Body of pancreas (tissue), 4 donors: ENCODE measurements around the gene CYP11A1. TPM values are rescaled to one million over a fixed set of nuclear protein-coding genes. Genes with fewer than 3 reads are reported as not detected.

ENCODE experiments used
- ATAC-seq: fragments of 150-250 bp; one replicate; pipeline ENCODE4 v1.9.1; 2016
- DNase-seq, 4 donors: peaks; one replicate each; pipeline ENCODE4 v3.0.0-alpha.2; 2019
- H3K27ac ChIP-seq, 4 donors: fragments of 200-600 bp; sonication (generic); 1 replicate in 3 of 4; 2 replicates in 1 of 4; pipeline versions ENCODE4 v1.5.1 to v1.6.1; 2016 to 2019; ENCODE audit warnings: mild to moderate bottlenecking in 1 of 4, mixed read lengths in 1 of 4, moderate library complexity in 1 of 4
- H3K27me3 ChIP-seq, 2 donors: fragments of 200-600 bp; sonication (generic); one replicate each; pipeline ENCODE4 v1.6.0; 2016; ENCODE audit warnings: mild to moderate bottlenecking in 1 of 2
- H3K36me3 ChIP-seq, 2 donors: fragments of 200-600 bp; sonication (generic); replicated peaks in 1 of 2; 2 replicates each; pipeline ENCODE4 v1.5.1; 2016; ENCODE audit warnings: low read depth in 2 of 2; ENCODE audit not compliant: insufficient read depth in 1 of 2
- H3K4me1 ChIP-seq: fragments of 200-600 bp; sonication (generic); one replicate; pipeline ENCODE4 v1.6.0; 2016
- H3K4me3 ChIP-seq, 2 donors: fragments of 200-600 bp; sonication (generic); 1 replicate in 1 of 2; 2 replicates in 1 of 2; pipeline ENCODE4 v1.5.1; 2016 to 2019
- H3K9me3 ChIP-seq, 3 donors: fragments of 200-600 bp; sonication (generic); 1 replicate in 2 of 3; 2 replicates in 1 of 3; pipeline ENCODE4 v1.5.1; 2016
- POLR2A ChIP-seq, 3 donors: fragments of 450-650 bp; IDR thresholded peaks; one replicate each; pipeline ENCODE4 v1.6.1; 2016; ENCODE audit warnings: antibody characterized with exemption in 3 of 3, mild to moderate bottlenecking in 2 of 3
- WGBS, 2 donors: methylation state at CpG; one replicate each; pipeline ENCODE4 v1.1.5; 2017; 5-methylcytosine and 5-hydroxymethylcytosine counted together
- intact Hi-C: fragments of 100-400 bp; cut with DNase I; formaldehyde crosslinking; loops from one replicate; pipeline ENCODE4 v1.15.1; 2023
- total RNA-seq, 2 donors: library from RNA; depleted of rRNA; stranded (reverse); fragments of >200 nt; gene quantifications; one replicate each; pipeline ENCODE4 v1.1.0, GENCODE V29; 2016
- TF ChIP-seq, protein P1 (sequence below), 7 experiments: fragments of 450-650 bp in 4 of 7; fragments of 200-600 bp in 3 of 7; sonication (generic) in 3 of 7; IDR thresholded peaks; one replicate each; pipeline ENCODE4 v1.5.1; 2016 to 2019; ENCODE audit warnings: antibody characterized with exemption in 7 of 7

Gene CYP11A1
- total RNA-seq, 2 donors from 2014 or later = 0.26 to 0.99 TPM

DNA sequence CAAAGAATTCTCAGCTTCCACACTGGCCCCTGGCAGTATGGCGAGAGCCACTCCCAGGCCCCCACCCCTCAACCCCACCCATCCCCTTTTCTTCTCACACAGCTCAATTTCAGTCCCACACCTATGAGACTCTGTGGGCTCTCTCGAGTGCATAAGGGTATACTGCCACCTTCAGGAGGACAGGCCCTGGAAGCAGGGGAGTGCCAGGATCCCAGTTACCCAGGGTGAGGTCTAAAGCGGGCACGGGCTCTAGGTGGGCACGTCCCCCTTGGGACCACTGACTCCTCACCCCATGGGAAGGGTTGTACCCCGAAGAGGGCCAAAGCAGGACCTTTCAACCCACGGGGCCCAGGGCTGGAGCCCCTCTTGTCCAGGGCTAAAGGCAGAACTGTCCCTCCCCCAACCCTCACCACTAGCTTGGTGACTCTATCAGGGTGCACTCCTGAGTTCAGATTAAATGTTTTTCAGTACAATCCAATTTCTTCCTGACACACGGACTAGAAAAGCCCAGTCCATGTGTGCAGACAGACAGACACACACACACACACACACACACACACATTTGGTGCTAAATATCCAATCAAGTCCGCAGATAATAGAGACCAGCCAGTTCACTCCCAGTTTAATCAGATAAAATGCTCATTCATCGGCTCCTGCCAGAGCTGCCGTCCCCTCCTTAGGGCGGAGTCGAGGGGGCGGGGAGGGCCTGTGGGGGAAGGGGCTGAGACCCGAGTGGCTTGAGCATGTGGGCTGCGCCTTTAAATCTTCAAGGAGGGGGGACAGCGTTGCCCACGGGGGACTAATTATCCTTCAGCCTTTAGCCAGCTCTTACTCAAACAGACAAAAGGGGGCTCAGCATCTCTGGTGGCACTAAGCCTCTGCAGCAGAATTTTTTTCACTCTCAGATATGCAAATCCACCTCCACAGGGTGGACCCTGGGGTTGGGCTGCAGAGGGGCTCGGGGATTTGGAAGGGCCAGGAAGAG lies 59.3 kb downstream of the CYP11A1 start:
- WGBS, 2 donors = 5 to 10% methylated on average over 12 to 19 of the region's 19 CpGs
- Histone ChIP-seq H3K4me3 (no peak overlapping the region), H3K27ac (no peak overlapping the region), H3K27me3 (peaks cover 0 to 9% of the 10 kb centered on the region in 2 donors), H3K9me3 (no peaks in the 10 kb centered on the region), H3K36me3 (no peaks in the 10 kb centered on the region), H3K4me1 (no peaks in the 10 kb centered on the region)
- intact Hi-C loops = loop anchor here (5.0 kb wide), 1 partner anchor 181 kb away; no protein-coding TSS in a partner anchor
- no peak for TF ChIP-seq POLR2A (IDR thresholded peaks at IDR 0.05)
- TF ChIP-seq, protein P1, sequence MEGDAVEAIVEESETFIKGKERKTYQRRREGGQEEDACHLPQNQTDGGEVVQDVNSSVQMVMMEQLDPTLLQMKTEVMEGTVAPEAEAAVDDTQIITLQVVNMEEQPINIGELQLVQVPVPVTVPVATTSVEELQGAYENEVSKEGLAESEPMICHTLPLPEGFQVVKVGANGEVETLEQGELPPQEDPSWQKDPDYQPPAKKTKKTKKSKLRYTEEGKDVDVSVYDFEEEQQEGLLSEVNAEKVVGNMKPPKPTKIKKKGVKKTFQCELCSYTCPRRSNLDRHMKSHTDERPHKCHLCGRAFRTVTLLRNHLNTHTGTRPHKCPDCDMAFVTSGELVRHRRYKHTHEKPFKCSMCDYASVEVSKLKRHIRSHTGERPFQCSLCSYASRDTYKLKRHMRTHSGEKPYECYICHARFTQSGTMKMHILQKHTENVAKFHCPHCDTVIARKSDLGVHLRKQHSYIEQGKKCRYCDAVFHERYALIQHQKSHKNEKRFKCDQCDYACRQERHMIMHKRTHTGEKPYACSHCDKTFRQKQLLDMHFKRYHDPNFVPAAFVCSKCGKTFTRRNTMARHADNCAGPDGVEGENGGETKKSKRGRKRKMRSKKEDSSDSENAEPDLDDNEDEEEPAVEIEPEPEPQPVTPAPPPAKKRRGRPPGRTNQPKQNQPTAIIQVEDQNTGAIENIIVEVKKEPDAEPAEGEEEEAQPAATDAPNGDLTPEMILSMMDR (IDR thresholded peaks at IDR 0.05) = peak; percentile 53 to 68 (median 60)
- DNase-seq (peak; percentile 59 to 69 (median 64)), ATAC-seq (peak; percentile 72)

- TF ChIP-seq POLR2A (IDR thresholded peaks at IDR 0.05) = no peak
- TF ChIP-seq, protein P1 (IDR thresholded peaks at IDR 0.05) = no peak
- H3K36me3 ChIP-seq = no peaks in the 10 kb centered on the region
- H3K27me3 ChIP-seq = peaks cover 0 to 16% of the 10 kb centered on the region in 2 donors
- H3K9me3 ChIP-seq = no peaks in the 10 kb centered on the region
- no peak overlapping the region for H3K4me3 ChIP-seq
- H3K4me1 ChIP-seq = no peaks in the 10 kb centered on the region
- intact Hi-C loops = loop anchor here (5.0 kb wide), 1 partner anchor 179 kb away; no protein-coding TSS in a partner anchor
- no peak overlapping the region for H3K27ac ChIP-seq
- DNase-seq (no peak), ATAC-seq (no peak)
- WGBS, 2 donors = 25 to 31% methylated on average over 9 to 10 of the region's 10 CpGs
Observed at GRCh38 chr15:74306781-74307217, 60.6 kb downstream of the CYP11A1 start.

- no peaks in the 10 kb centered on the region for H3K9me3 ChIP-seq
- H3K27ac ChIP-seq = no peak overlapping the region
- 61 to 72% methylated on average over 7 of the region's 7 CpGs for WGBS, 2 donors
- no peak overlapping the region for H3K4me3 ChIP-seq
- H3K27me3 ChIP-seq = peaks cover 0 to 16% of the 10 kb centered on the region in 2 donors
- DNase-seq = no peak
- H3K4me1 ChIP-seq = no peaks in the 10 kb centered on the region
- intact Hi-C loops = loop anchor here (5.0 kb wide), 1 partner anchor 178 kb away; no protein-coding TSS in a partner anchor
- ATAC-seq = no peak
- TF ChIP-seq, protein P1 (IDR thresholded peaks at IDR 0.05) = no peak
- TF ChIP-seq POLR2A (IDR thresholded peaks at IDR 0.05) = no peak
- H3K36me3 ChIP-seq = no peaks in the 10 kb centered on the region
Observed at GRCh38 chr15:74305687-74306086, 61.8 kb downstream of the CYP11A1 start.

GRCh38 chr15:74304431-74304830 lies 63.0 kb downstream of the CYP11A1 start:
- Histone ChIP-seq H3K36me3 (no peaks in the 10 kb centered on the region), H3K4me1 (no peaks in the 10 kb centered on the region), H3K4me3 (no peak overlapping the region), H3K9me3 (no peaks in the 10 kb centered on the region), H3K27me3 (peaks cover 0 to 16% of the 10 kb centered on the region in 2 donors), H3K27ac (no peak overlapping the region)
- ATAC-seq (no peak), DNase-seq (no peak)
- intact Hi-C loops = no loop called here
- 27 to 31% methylated on average over 8 to 12 of the region's 12 CpGs for WGBS, 2 donors
- TF ChIP-seq POLR2A (IDR thresholded peaks at IDR 0.05) = no peak
- TF ChIP-seq, protein P1 (IDR thresholded peaks at IDR 0.05) = no peak
